Measurements from ENCODE around the gene FANCI. TPM values are rescaled to one million over a fixed set of nuclear protein-coding genes. Genes with fewer than 3 reads are reported as not detected.

Gene FANCI
- total and polyA plus RNA-seq, 2 of the 13 experiments (the other 11 are each of a cell fraction or from before 2014, with no cell fraction given) = 15.7 to 68.8 TPM

- TF ChIP-seq U2AF2 (IDR thresholded peaks at IDR 0.05; ENCODE audit: low read depth, low read length) (0 out of 2 replicates have a peak, but pooled peaks have one; percentile 23), ARNTL (CRISPR knock-in tag; IDR thresholded peaks at IDR 0.05) (0 out of 2 replicates have a peak, but pooled peaks have one; percentile 51), HCFC1 (IDR thresholded peaks at IDR 0.05; ENCODE audit: low read depth, low read length) (0 out of 2 replicates have a peak, but pooled peaks have one; percentile 24), ZNF749 (CRISPR knock-in tag; IDR thresholded peaks at IDR 0.05; ENCODE audit: borderline replicate concordance) (peak; percentile 34; the same call in 1 of the 2 replicates), ZNF331 (CRISPR knock-in tag; IDR thresholded peaks at IDR 0.05) (peak; percentile 47; the same call in 1 of the 2 replicates), ZFAT (CRISPR knock-in tag; conservative IDR thresholded peaks at IDR 0.05) (no peak), CREM (IDR thresholded peaks at IDR 0.05) (peak; percentile 45; the same call in 1 of the 2 replicates), CREM (CRISPR knock-in tag; IDR thresholded peaks at IDR 0.05) (no peak), TRIM24 (CRISPR knock-in tag; IDR thresholded peaks at IDR 0.05) (no peak), ARHGAP35 (CRISPR knock-in tag; IDR thresholded peaks at IDR 0.05; ENCODE audit: borderline replicate concordance) (no peak), MIER2 (CRISPR knock-in tag; IDR thresholded peaks at IDR 0.05) (no peak), ZNF788 (CRISPR knock-in tag; IDR thresholded peaks at IDR 0.05; ENCODE audit: borderline replicate concordance) (peak; percentile 81; the same call in 1 of the 2 replicates), FOXK2 (IDR thresholded peaks at IDR 0.05) (peak; percentile 79), SIX4 (CRISPR knock-in tag; IDR thresholded peaks at IDR 0.05) (no peak)
- TF ChIP-seq, protein P1, sequence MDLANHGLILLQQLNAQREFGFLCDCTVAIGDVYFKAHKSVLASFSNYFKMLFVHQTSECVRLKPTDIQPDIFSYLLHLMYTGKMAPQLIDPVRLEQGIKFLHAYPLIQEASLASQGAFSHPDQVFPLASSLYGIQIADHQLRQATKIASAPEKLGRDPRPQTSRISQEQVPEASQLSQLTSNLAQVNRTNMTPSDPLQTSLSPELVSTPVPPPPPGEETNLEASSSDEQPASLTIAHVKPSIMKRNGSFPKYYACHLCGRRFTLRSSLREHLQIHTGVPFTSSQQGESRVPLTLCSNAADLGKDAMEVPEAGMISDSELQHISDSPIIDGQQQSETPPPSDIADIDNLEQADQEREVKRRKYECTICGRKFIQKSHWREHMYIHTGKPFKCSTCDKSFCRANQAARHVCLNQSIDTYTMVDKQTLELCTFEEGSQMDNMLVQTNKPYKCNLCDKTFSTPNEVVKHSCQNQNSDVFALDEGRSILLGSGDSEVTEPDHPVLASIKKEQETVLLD (CRISPR knock-in tag; IDR thresholded peaks at IDR 0.05; ENCODE audit: low read depth) = 0 out of 2 replicates have a peak, but pooled peaks have one; percentile 35
- TF ChIP-seq, protein P2, sequence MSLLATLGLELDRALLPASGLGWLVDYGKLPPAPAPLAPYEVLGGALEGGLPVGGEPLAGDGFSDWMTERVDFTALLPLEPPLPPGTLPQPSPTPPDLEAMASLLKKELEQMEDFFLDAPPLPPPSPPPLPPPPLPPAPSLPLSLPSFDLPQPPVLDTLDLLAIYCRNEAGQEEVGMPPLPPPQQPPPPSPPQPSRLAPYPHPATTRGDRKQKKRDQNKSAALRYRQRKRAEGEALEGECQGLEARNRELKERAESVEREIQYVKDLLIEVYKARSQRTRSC (CRISPR knock-in tag; IDR thresholded peaks at IDR 0.05; ENCODE audit: low read depth) = no peak
- TF ChIP-seq, protein P3, sequence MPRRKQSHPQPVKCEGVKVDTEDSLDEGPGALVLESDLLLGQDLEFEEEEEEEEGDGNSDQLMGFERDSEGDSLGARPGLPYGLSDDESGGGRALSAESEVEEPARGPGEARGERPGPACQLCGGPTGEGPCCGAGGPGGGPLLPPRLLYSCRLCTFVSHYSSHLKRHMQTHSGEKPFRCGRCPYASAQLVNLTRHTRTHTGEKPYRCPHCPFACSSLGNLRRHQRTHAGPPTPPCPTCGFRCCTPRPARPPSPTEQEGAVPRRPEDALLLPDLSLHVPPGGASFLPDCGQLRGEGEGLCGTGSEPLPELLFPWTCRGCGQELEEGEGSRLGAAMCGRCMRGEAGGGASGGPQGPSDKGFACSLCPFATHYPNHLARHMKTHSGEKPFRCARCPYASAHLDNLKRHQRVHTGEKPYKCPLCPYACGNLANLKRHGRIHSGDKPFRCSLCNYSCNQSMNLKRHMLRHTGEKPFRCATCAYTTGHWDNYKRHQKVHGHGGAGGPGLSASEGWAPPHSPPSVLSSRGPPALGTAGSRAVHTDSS (CRISPR knock-in tag; conservative IDR thresholded peaks at IDR 0.05) = no peak
Observed at GRCh38 chr15:89243691-89244573, at the start of gene FANCI (continued).

All from HepG2 (cell line).